Adipocyte (in vitro differentiated cells): Measurements from ENCODE around the gene ARHGDIB.

ENCODE experiments used
- DNase-seq: peaks from one replicate; pipeline ENCODE4 v3.0.0-alpha.2; 2015; ENCODE audit warnings: low read depth
- H3K27me3 ChIP-seq: replicated peaks from 2 replicates; pipeline ENCODE4 v1.7.0; 2013; ENCODE audit warnings: mild to moderate bottlenecking, low read length, moderate library complexity; ENCODE audit not compliant: control insufficient read depth, insufficient read depth
- H3K36me3 ChIP-seq: 2 replicates; pipeline ENCODE4 v1.7.0; 2013; ENCODE audit warnings: low read length, mild to moderate bottlenecking, moderate library complexity; ENCODE audit not compliant: control insufficient read depth, insufficient read depth, severe bottlenecking
- H3K4me1 ChIP-seq: 2 replicates; pipeline ENCODE4 v1.7.0; 2013; ENCODE audit warnings: mild to moderate bottlenecking, low read length, moderate library complexity; ENCODE audit not compliant: control insufficient read depth, insufficient read depth
- H3K4me3 ChIP-seq: 2 replicates; pipeline ENCODE4 v1.7.0; 2013; ENCODE audit warnings: mild to moderate bottlenecking, low read length, moderate library complexity
- H3K9ac ChIP-seq: 2 replicates; pipeline ENCODE4 v1.7.0; 2013; ENCODE audit warnings: mild to moderate bottlenecking, low read length, moderate library complexity
- H3K9me3 ChIP-seq: 2 replicates; pipeline ENCODE4 v1.7.0; 2013; ENCODE audit warnings: mild to moderate bottlenecking, low read length, moderate library complexity; ENCODE audit not compliant: control insufficient read depth

ARHGDIB gene

GRCh38 chr12:14907953-14908352 lies 53.4 kb downstream of the ARHGDIB start:
- Histone ChIP-seq H3K9me3 (no peaks in the 10 kb centered on the region), H3K9ac (no peak overlapping the region), H3K27me3 (no peaks in the 10 kb centered on the region), H3K36me3 (no peaks in the 10 kb centered on the region), H3K4me1 (peaks cover 21% of the 10 kb centered on the region), H3K4me3 (no peak overlapping the region)
- no peak for DNase-seq

- H3K36me3 ChIP-seq = no peaks in the 10 kb centered on the region
- H3K27me3 ChIP-seq = no peaks in the 10 kb centered on the region
- DNase-seq = no peak
- no peak overlapping the region for H3K9ac ChIP-seq
- no peaks in the 10 kb centered on the region for H3K9me3 ChIP-seq
- H3K4me3 ChIP-seq = no peak overlapping the region
- H3K4me1 ChIP-seq = peaks cover 35% of the 10 kb centered on the region
Measured at GRCh38 chr12:14906114-14906513, 55.3 kb downstream of the ARHGDIB start.

- Histone ChIP-seq H3K4me1 (peaks cover 41% of the 10 kb centered on the region), H3K9ac (no peak overlapping the region), H3K4me3 (no peak overlapping the region), H3K36me3 (no peaks in the 10 kb centered on the region), H3K9me3 (no peaks in the 10 kb centered on the region), H3K27me3 (no peaks in the 10 kb centered on the region)
- no peak for DNase-seq
Measured at GRCh38 chr12:14905269-14906004, 56.0 kb downstream of the ARHGDIB start.

- no peaks in the 10 kb centered on the region for H3K27me3 ChIP-seq
Measured at GRCh38 chr12:14904854-14905253, 56.5 kb downstream of the ARHGDIB start.

GRCh38 chr12:14903386-14904098 lies 57.9 kb downstream of the ARHGDIB start:
- Histone ChIP-seq H3K9ac (no peak overlapping the region), H3K4me1 (peaks cover 35% of the 10 kb centered on the region), H3K9me3 (no peaks in the 10 kb centered on the region), H3K4me3 (no peak overlapping the region), H3K27me3 (no peaks in the 10 kb centered on the region), H3K36me3 (no peaks in the 10 kb centered on the region)
- no peak for DNase-seq

More at GRCh38 chr12:14904854-14905253, 56.5 kb downstream of the ARHGDIB start:
- H3K4me1 ChIP-seq = peaks cover 37% of the 10 kb centered on the region
- H3K4me3 ChIP-seq = no peak overlapping the region
- no peak for DNase-seq
- H3K9me3 ChIP-seq = no peaks in the 10 kb centered on the region
- H3K36me3 ChIP-seq = no peaks in the 10 kb centered on the region
- no peak overlapping the region for H3K9ac ChIP-seq

- Histone ChIP-seq H3K9me3 (no peaks in the 10 kb centered on the region), H3K4me1 (peaks cover 35% of the 10 kb centered on the region), H3K27me3 (no peaks in the 10 kb centered on the region), H3K9ac (peak overlapping the region; percentile 7), H3K4me3 (no peak overlapping the region), H3K36me3 (no peaks in the 10 kb centered on the region)
- peak; percentile 30 for DNase-seq
Measured at GRCh38 chr12:14902465-14902864, 58.9 kb downstream of the ARHGDIB start.

- no peaks in the 10 kb centered on the region for H3K9me3 ChIP-seq
- H3K27me3 ChIP-seq = no peaks in the 10 kb centered on the region
- DNase-seq = no peak
- H3K9ac ChIP-seq = peak overlapping the region; percentile 57
- H3K36me3 ChIP-seq = no peaks in the 10 kb centered on the region
- no peak overlapping the region for H3K4me3 ChIP-seq
- peaks cover 46% of the 10 kb centered on the region for H3K4me1 ChIP-seq
Measured at GRCh38 chr12:14901228-14901562, 60.2 kb downstream of the ARHGDIB start.

GRCh38 chr12:14900521-14901227 lies 60.7 kb downstream of the ARHGDIB start:
- no peak for DNase-seq
- Histone ChIP-seq H3K9me3 (no peaks in the 10 kb centered on the region), H3K36me3 (no peaks in the 10 kb centered on the region), H3K9ac (no peak overlapping the region), H3K27me3 (no peaks in the 10 kb centered on the region), H3K4me1 (peaks cover 51% of the 10 kb centered on the region), H3K4me3 (no peak overlapping the region)

GRCh38 chr12:14896521-14897169 lies 64.8 kb downstream of the ARHGDIB start:
- Histone ChIP-seq H3K4me1 (peaks cover 55% of the 10 kb centered on the region), H3K27me3 (no peaks in the 10 kb centered on the region), H3K4me3 (peak overlapping the region; percentile 61), H3K9me3 (no peaks in the 10 kb centered on the region), H3K9ac (peak overlapping the region; percentile 53), H3K36me3 (no peaks in the 10 kb centered on the region)
- peak; percentile 71 for DNase-seq

- Histone ChIP-seq H3K4me3 (peak overlapping the region; percentile 54), H3K9ac (peak overlapping the region; percentile 77), H3K36me3 (no peaks in the 10 kb centered on the region), H3K4me1 (peaks cover 41% of the 10 kb centered on the region), H3K9me3 (no peaks in the 10 kb centered on the region), H3K27me3 (no peaks in the 10 kb centered on the region)
- DNase-seq = peak; percentile 16
Measured at GRCh38 chr12:14893506-14894250, 67.7 kb downstream of the ARHGDIB start.
